HL-60 (cell line): ENCODE data around the gene SAP30L.

Source experiments
- DNase-seq, 2 experiments: peaks; one replicate each; pipeline ENCODE4 v3.0.0-alpha.2; 2010 to 2020; ENCODE audit warnings: low read depth in 1 of 2, low spot score in 1 of 2
- H3K27ac ChIP-seq: fragments of 250-450 bp; sonication (Bioruptor Pico); replicated peaks from 2 replicates; pipeline ENCODE4 v1.5.1; 2020; ENCODE audit warnings: mild to moderate bottlenecking, moderate library complexity
- H3K27me3 ChIP-seq: fragments of 250-450 bp; sonication (Bioruptor Pico); 2 replicates; pipeline ENCODE4 v1.5.1; 2021; ENCODE audit warnings: mild to moderate bottlenecking, moderate library complexity; ENCODE audit not compliant: insufficient read depth, poor library complexity, severe bottlenecking
- H3K4me3 ChIP-seq: replicated peaks from 2 replicates; pipeline ENCODE4 v1.5.1; 2011; ENCODE audit warnings: mild to moderate bottlenecking, control low read depth, low read length; ENCODE audit not compliant: insufficient read depth
- GABPA ChIP-seq: IDR thresholded peaks from 2 replicates; pipeline ENCODE4 v1.6.1; 2012; ENCODE audit warnings: low read depth
- POLR2AphosphoS5 ChIP-seq: IDR thresholded peaks from 2 replicates; pipeline ENCODE4 v1.6.1; 2012; ENCODE audit warnings: low read depth
- SPI1 ChIP-seq: IDR thresholded peaks from 2 replicates; pipeline ENCODE4 v1.6.1; 2012; ENCODE audit warnings: low read depth, mild to moderate bottlenecking, borderline replicate concordance
- TF ChIP-seq, protein P1 (sequence below): IDR thresholded peaks from one replicate; pipeline ENCODE4 v1.5.1; 2011; ENCODE audit warnings: low read length, control low read depth, inconsistent platforms; ENCODE audit not compliant: insufficient read depth
- TF ChIP-seq, protein P2 (sequence below): IDR thresholded peaks from 2 replicates; pipeline ENCODE4 v1.6.1; 2012; ENCODE audit warnings: low read depth; ENCODE audit not compliant: insufficient replicate concordance

Gene SAP30L

DNA sequence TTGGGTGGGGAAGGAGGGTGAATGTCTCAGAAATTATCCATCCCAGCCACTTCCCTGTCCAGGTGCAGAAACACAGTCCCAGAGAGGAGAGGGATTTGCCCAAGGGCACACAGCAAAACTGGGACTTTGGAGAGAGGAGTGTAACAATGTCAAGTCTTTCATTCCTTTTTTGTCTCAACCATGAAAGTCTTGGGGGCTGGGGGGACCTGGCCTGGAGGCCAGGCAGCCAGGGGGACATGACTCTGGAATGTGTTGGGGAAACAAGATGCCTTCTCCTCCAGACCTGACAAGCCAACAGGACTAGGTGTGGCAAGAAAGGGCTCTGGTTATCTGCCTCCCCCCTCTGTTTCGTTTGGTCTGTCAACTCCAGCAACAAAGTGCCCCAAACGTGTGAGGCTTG is 46.1 kb downstream of the SAP30L start:
- H3K27me3 ChIP-seq: peaks cover 37% of the 10 kb centered on the region
- no peak overlapping the region for H3K4me3 ChIP-seq
- no peak overlapping the region for H3K27ac ChIP-seq
- DNase-seq: no peak
- TF ChIP-seq, protein P1, sequence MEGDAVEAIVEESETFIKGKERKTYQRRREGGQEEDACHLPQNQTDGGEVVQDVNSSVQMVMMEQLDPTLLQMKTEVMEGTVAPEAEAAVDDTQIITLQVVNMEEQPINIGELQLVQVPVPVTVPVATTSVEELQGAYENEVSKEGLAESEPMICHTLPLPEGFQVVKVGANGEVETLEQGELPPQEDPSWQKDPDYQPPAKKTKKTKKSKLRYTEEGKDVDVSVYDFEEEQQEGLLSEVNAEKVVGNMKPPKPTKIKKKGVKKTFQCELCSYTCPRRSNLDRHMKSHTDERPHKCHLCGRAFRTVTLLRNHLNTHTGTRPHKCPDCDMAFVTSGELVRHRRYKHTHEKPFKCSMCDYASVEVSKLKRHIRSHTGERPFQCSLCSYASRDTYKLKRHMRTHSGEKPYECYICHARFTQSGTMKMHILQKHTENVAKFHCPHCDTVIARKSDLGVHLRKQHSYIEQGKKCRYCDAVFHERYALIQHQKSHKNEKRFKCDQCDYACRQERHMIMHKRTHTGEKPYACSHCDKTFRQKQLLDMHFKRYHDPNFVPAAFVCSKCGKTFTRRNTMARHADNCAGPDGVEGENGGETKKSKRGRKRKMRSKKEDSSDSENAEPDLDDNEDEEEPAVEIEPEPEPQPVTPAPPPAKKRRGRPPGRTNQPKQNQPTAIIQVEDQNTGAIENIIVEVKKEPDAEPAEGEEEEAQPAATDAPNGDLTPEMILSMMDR: no peak

DNA sequence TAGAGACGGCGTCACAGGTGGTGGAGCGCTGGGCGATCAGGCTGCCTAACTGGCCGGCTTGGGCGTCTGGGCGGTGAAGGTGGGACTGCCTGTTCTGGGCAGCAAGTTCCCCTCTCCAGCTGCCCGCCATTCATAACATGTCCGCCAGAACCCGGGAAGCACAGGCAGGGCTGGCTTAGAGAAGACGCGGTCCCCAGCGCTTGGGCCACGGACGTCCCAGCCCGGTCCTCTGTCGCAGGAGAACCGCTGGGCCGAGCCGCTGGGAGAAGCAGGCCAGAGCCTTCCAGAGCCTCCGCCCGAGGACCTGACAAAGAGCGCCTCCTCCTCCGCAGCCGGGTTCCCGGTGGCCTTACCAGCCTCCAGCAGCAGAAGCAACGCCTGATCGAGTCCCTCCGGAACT is 47.5 kb downstream of the SAP30L start:
- DNase-seq: no peak
- H3K27me3 ChIP-seq: peaks cover 31% of the 10 kb centered on the region
- no peak overlapping the region for H3K27ac ChIP-seq
- TF ChIP-seq SPI1 (no peak), POLR2AphosphoS5 (no peak), GABPA (no peak)
- TF ChIP-seq, protein P2, sequence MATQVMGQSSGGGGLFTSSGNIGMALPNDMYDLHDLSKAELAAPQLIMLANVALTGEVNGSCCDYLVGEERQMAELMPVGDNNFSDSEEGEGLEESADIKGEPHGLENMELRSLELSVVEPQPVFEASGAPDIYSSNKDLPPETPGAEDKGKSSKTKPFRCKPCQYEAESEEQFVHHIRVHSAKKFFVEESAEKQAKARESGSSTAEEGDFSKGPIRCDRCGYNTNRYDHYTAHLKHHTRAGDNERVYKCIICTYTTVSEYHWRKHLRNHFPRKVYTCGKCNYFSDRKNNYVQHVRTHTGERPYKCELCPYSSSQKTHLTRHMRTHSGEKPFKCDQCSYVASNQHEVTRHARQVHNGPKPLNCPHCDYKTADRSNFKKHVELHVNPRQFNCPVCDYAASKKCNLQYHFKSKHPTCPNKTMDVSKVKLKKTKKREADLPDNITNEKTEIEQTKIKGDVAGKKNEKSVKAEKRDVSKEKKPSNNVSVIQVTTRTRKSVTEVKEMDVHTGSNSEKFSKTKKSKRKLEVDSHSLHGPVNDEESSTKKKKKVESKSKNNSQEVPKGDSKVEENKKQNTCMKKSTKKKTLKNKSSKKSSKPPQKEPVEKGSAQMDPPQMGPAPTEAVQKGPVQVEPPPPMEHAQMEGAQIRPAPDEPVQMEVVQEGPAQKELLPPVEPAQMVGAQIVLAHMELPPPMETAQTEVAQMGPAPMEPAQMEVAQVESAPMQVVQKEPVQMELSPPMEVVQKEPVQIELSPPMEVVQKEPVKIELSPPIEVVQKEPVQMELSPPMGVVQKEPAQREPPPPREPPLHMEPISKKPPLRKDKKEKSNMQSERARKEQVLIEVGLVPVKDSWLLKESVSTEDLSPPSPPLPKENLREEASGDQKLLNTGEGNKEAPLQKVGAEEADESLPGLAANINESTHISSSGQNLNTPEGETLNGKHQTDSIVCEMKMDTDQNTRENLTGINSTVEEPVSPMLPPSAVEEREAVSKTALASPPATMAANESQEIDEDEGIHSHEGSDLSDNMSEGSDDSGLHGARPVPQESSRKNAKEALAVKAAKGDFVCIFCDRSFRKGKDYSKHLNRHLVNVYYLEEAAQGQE: no peak
- TF ChIP-seq, protein P1: no peak
- no peak overlapping the region for H3K4me3 ChIP-seq

DNA sequence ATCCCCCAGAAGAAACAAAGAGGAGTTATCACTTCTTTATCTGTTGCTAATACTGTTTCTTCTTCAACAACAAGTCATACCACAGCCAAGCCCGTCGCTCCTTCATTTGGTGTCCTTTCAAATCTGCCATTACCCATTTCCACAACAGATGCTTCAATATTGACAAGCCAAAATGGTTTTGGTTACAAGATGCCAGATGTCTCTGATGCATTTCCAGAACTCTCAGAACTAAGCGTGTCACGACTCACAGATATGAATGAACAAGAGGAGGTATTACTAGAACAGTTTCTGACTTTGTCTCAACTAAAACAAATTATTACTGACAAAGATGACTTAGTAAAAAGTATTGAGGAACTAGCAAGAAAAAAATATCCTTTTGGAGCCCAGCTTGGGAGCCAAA is 48.2 kb downstream of the SAP30L start:
- TF ChIP-seq, protein P1: no peak
- TF ChIP-seq, protein P2: no peak
- TF ChIP-seq GABPA: no peak
- TF ChIP-seq SPI1: no peak
- TF ChIP-seq POLR2AphosphoS5: no peak
- no peak overlapping the region for H3K27ac ChIP-seq
- DNase-seq: no peak
- peaks cover 31% of the 10 kb centered on the region for H3K27me3 ChIP-seq
- no peak overlapping the region for H3K4me3 ChIP-seq

DNA sequence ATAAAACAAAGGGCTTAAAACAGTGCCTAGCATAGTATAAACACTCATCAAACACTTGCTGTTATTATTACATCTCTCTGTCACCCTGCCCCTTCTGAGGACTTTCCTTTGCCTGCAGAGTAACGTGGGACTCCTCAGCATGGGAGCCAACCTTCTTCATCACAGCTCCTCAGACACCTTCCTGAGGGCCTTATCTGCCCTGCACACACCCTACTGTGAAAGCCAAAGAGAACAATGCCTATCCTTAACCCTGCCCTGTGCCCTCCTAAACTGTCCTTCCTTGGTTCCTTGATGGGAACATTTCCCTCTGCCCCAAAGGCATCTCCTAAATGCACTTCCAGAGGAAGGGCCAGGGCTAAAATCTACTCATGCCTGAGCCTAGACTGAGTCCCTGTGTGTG is 52.8 kb downstream of the SAP30L start:
- Histone ChIP-seq H3K4me3 (no peak overlapping the region), H3K27ac (no peak overlapping the region), H3K27me3 (peaks cover 33% of the 10 kb centered on the region)
- DNase-seq: no peak
- TF ChIP-seq, protein P2: no peak
- TF ChIP-seq POLR2AphosphoS5: no peak
- no peak for TF ChIP-seq GABPA
- TF ChIP-seq, protein P1: no peak
- no peak for TF ChIP-seq SPI1
